NCI-H187 treated with DMSO at 0.1 percent for 48 hours (cell line): Measurements from ENCODE around the gene TRPM2.

Experiments used
- DNase-seq: peaks from one replicate; lab custom pipeline; 2025; lab: John Stamatoyannopoulos, UW

Gene TRPM2

DNA sequence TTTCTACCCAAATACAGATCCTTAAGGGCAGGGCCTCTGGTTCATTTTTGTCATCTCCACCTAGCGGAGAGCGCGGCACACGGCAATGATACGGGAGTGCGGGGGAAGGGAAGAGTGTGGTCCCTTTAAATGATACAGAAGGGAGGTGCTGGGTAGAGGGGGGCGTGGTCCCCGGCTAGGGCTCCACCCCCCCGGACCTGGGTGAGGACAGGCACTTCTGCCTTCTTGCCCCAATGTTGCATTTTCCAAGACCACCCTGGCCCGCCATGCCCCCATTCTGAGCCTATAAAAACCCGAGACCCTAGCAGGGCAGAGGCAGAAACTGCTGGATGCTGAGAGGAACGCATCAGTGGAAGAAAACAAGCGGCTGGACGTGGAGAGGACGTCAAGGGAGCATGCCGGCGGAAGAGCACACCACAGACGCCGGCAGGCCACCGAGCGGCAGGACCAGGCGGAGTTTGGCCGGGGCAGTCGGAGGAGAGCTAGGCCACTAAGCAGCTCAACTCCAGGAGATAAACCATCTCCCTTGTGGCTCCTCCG lies 131.9 kb downstream of the TRPM2 start:
- DNase-seq = no peak

- DNase-seq = no peak
These were observed 132.4 kb downstream of the TRPM2 start for GRCh38 chr21:44485796-44486195.

DNA sequence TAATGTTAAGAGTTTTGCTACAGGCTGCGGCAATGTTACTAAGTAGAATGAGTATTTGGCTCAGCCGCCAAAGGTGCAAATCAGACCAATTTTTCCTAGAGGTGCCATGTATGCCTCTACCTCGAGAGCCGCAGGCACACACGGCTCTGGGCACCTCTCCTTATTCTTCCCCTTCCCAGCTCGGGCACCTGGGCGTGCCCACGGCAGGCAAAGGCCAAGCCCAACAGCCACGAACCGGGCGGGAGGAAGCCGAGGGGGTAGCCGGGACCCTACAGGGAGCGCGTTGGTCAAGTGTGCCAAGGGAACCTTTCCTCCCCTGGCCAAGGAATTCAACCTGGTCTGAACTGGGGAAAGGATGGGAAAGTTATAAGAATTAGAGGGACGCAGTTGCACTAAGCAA lies 132.9 kb downstream of the TRPM2 start:
- DNase-seq = no peak

DNA sequence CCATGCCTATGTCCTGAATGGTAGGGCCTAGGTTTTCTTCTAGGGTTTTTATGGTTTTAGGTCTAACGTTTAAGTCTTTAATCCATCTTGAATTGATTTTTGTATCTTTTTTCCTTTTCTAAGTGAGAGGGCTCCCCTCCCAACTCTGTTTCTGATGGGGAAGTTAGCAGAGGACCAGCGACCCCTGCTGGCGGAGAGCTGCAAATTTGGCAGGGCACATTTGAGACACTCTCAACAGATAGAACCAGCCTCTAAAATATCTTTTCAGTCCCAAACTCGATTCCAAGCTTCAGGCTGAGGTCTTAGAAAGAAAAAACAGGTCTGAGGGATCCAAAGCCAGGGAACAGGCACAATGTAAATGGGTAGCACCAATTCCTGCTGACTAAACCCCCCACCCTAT lies 134.4 kb downstream of the TRPM2 start:
- no peak for DNase-seq

DNA sequence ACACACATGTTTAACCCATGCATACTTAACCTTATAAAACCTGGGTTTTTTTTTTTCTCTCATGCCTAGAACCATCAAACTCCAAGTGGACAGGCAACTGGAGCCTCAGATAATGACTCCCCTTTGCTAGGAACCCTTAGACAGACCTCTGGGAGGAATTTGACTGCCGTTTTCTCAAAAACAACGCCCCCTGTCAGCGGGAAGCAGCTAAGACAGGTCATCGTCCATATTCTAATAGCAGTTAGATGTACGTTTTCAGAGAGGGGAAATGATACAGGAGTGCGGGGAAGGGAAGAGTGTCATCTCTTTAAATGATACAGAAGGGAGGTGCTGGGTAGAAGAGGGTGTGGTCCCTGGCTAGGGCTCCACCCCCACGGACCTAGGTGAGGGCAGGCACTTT lies 136.5 kb downstream of the TRPM2 start:
- no peak for DNase-seq

DNA sequence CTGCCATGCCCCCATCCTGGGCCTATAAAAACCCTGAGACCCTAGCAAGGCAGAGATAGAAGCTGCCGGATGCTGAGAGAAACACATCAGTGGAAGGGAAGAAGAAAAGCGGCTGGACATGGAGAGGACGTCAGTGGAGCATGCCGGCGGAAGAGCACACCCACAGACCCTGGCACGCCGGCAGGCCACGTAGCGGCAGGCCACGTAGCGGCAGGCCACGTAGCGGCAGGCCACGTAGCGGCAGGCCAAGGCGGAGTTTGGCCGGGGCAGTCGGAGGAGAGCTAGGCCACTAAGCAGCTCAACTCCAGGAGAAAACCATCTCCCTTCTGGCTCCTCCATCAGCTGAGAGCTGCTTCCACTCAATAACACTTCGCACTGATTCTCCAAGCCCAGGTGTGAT lies 137.0 kb downstream of the TRPM2 start:
- DNase-seq = no peak

DNA sequence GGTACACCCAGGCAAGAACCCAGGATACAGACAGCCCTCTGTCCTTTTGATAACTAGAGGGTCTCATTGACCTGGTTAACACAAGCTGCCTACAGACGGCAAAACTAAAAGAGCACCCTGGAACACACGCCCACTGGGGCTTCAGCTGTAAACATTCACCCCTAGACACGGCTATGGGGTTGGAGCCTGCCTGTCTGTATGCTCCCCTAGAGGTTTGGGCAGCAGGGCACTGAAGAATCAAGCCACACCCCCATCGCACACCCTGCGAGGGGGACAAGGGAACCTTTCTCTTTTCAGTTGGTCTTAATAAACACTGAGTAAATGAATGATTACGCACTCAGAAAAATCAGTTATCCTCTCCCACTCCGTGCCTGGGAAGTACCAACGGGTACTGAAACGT lies 137.4 kb downstream of the TRPM2 start:
- no peak for DNase-seq
